Right lung (tissue), 5 donors: ENCODE measurements around the gene RNASE8. TPM values are rescaled to one million over a fixed set of nuclear protein-coding genes. Genes with fewer than 3 reads are reported as not detected.
A peak's percentile ranks its signal among the peaks of the same experiment; 100 is the strongest.

ENCODE experiments used
- DNase-seq, 2 donors: peaks; one replicate each; pipeline ENCODE4 v3.0.0-alpha.2; 2013
- polyA plus RNA-seq, 5 donors: library from polyadenylated mRNA; unstranded; fragments of 120-200 nt; gene quantifications; one replicate each; pipeline versions ENCODE4 v1.2.1 to v1.2.3, GENCODE V29; 2013; ENCODE audit warnings: inconsistent platforms in 1 of 5, low replicate concordance in 1 of 5; ENCODE audit not compliant: insufficient read length in 5 of 5, insufficient read depth in 1 of 5

The RNASE8 gene
- polyA plus RNA-seq, 5 donors = not detected

DNA sequence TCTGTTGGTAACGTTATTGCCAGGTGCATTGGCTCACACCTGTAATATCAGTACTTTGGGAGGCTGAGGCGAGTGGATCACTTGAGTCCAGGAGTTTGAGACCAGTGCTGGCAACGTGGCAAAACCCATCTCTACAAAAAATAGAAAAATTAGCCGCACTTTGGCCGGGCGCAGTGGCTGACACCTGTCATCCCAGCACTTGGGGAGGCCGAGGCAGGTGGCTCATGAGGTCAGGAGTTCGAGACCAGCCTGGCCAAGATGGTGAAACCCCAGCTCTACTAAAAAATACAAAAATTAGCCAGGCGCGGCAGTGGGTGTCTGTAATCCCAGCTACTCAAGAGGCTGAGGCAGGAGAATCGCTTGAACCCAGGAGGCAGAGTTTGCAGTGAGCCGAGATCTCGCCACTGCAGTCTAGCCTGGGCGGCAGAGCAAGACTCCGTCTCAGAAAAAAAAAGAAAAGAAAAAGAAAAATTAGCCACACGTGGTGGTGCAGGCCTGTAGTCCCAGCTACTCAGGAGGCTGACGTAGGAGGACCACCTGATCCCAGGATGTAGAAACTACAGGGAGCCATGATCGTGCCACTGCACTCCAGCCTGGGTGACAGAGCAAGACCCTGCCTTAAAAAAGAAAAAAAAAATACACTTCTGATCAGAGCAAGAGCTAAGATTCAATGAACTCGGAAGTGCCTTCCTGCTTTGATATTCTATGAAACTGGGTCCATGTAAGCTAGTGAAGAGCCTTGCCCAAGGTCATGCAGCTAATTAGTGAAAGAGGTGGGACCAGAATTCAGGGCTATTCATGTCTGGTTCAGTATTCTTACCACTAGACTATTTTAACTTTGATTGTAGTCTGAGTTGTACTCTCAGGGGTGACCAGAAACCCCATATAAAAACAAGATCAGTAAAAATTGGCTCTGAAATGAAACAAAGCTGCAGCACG, 4.2 kb upstream of the RNASE8 start:
- no peak for DNase-seq

DNA sequence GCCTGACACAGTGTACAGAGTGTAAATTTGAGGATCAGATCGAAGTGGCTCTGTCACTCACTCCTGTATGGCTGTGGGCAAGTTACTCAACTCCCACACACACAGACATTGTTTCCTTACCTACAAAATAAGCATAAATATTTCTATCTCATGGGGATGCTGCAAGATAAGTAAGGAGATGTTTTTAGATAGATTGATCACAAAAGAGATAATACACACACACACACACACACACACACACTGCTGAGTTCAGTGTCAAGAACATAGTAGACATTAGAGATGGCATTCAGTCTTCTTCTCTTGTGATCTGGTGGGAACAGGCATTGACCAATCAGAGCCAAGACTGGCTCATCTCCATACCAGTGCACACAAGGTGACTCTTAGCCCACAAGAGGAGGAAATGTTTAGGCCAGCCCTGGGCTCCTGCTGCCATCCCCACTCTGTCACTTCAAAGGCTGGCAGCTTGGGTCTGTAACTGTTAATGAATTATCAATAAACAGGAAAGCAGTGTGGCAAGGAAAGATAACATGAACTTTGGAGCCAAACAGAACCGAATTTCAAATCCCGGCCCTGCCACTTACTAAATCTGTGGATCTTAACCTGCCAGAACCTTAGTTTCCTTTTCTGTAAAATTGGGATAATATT, 3.4 kb upstream of the RNASE8 start:
- DNase-seq = no peak

DNA sequence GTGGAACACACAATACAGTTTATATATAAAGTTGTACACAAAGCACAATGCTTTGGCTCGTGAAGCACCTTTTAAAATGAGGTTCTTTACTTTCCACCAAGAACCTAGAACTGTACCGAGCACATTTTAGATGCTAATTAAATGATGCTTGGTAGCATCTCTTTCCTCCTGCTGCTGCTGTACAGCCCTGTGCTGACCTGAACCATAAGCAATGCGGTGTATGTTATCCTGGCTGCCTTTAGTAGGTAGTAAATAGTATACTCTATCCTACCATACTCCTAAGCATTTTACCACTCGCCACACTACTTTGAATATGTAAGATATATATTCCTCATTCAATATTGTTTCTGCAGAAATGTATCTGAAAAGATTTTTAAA, 2.9 kb upstream of the RNASE8 start:
- no peak for DNase-seq

- DNase-seq = no peak
Observed at GRCh38 chr14:21055432-21056117, 2.0 kb upstream of the RNASE8 start.

- DNase-seq = no peak
Observed at GRCh38 chr14:21056520-21057163, 980 bp upstream of the RNASE8 start.

DNA sequence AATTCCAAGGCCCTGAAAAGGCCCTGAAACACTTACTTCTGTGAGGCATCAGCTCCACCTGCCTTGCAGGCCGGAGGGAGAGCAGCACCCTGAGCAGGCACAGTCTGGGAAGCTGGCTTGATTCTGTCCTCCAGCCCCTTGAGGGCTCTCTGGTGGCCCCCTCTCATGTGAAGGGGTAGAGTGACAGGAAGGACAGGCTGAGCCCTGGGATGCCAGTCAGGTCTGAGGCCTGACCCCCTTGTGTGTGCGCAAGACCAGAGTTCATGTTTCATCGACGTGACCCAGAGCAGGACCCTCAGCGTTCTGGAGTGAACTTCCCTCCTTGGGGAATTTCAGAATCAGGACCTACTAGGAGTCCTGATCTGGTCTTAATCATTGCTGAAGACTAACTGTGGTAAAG, 1.3 kb downstream of the RNASE8 start:
- no peak for DNase-seq

GRCh38 chr14:21059842-21060613, 2.4 kb downstream of the RNASE8 start:
- no peak for DNase-seq

- no peak for DNase-seq
Observed at GRCh38 chr14:21060614-21061346, 3.2 kb downstream of the RNASE8 start.

DNA sequence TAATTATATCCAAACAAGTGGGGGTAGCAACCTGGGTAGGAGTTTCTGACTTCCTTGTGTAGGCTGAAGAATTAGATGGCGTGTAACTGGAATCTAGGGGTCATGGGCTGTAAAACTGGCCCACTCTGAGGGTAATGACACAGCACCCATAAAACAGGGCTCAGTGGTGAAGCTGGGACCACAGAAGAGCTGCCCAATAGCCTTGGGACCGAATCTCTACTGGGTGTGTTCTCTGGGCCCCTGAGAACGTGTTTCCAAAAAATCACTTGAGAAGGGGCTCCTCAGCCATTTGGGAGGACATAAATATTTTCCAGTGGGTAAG, 3.7 kb downstream of the RNASE8 start:
- no peak for DNase-seq

- DNase-seq = no peak
Observed at GRCh38 chr14:21063479-21063878, 5.9 kb downstream of the RNASE8 start.

DNA sequence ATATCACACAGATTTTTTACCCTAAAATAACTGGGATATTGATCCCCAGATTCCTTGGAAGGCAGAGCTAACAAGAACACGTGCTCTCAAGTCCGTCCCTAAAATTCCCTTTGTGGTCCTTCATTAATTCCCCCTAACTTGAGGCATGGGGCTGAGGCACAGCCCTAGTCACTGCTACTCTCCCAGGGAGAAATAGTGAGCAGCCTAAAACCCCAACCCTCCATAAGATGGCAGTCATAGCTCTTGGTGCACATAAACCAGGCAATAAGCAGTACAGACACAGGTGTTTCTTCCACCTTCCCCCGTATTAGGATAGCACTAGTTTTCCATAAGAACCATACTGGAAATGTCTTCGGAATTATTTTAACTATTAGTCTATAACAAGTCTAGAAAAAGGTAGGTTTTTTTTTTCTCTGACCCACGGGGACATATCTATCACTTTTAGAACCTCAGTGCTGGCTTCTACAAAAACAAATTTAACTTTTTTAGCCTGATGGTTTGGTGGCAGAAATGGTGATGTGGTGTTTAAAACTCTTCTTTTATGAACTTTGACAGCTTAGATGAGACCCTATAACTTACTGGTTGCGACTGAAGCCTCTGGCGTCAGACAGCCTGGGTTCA, 9.4 kb downstream of the RNASE8 start:
- no peak for DNase-seq

- peak; percentile 56 for DNase-seq
Observed at GRCh38 chr14:21068521-21069387, 11.1 kb downstream of the RNASE8 start.

- DNase-seq = peak; percentile 56 to 67
Observed at GRCh38 chr14:21069388-21070082, 11.9 kb downstream of the RNASE8 start.

DNA sequence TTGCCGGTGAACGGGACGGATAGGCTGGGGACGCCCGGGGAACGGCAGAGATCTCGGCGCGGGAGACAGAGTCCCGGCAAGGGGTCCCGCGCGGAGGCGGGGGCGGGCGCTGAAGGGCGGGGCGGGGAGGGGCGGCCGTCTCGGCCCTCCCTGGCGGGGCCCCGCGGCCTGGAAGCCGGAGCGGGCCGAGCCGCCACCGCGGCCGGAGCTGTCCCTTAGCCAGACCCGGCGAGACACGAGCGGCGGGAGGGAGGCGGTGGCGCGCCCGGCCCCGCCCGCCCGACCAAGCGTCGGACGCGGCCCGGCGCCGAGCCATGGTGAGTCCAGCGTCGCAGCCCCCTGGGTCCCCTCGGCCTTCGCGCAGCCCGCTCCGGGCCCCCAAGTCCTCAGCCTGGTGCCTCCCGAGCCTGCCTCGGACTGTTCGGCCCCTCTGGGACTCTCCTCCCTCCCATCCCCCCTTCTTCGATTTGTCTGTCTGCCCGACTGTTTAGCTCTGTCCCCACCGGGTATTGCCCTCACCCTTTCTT, 12.5 kb downstream of the RNASE8 start, which contains the start of gene ARHGEF40:
TSS of gene ARHGEF40 (plus strand) at position 222 of the 527 bp plus-strand sequence. CDS start at position 315, 93 bp downstream.
- DNase-seq = peak; percentile 64 to 75

- peak; percentile 51 to 59 for DNase-seq
Observed at GRCh38 chr14:21070610-21071224, 13.1 kb downstream of the RNASE8 start.

DNA sequence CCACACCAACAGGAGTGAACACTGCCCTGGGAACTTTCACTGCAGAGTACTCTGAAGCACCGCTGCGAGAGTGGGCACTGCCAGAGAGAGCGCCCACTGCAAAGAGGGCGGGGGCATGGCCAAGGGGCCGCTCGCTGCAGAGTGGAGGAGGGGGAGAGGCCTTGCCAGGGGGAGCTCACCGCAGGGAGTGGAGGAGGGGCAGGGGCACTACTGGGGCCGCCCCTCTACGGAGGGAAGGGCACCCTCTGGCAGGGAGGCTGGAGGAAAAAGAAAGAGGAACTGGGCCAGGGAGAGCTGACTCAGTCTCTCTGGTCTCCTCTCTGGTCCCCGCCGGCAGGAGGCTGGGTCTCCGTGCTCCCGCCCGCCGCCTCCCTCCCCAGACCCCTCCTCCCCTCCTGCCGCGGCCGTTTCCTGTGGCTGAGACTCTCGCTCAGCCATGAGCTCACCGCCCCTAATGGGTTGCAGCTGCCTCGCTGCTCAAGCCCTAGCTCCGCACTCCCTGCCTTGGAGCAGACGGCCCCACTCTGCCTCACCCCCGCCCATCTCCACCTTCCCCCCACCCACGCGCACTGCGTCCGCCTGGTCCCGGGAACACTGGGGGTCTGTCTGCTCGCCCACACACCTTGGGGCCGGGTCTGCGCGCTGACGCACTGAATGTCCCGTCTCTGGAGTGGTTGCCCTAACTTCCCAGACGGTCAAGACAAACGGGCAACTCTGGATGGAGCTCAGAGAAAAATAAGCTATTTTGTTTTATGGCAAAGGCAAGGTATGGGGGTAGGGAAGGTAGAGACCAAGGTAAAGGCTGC, 13.8 kb downstream of the RNASE8 start:
- DNase-seq = peak; percentile 91

DNA sequence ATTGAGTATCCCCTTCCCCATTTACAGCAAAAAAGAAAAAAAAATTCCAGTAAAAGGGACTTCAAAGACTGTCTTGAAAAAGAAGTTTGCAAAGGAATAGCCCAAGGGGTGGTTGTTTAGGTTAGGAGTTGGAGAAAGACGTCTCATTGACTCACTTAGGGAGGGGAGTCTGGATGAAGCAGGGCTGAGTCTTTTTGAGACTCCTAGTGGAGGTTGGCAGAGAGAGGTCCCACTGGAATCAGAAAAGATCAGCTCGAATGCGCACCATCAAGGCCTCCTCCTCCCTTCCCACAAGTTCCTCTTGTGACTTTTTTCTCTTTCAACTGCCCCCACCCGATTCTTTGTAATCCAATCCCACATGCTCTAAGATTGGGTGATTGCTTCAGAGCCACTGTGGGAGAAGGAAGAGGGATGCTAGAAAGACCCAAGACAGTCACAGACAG, 14.4 kb downstream of the RNASE8 start:
- DNase-seq = peak in 1 of 2 donors; percentile 23
